GM18870 (cell line): Measurements from ENCODE around the gene CMTM2.
A peak's percentile ranks its signal among the peaks of the same experiment; 100 is the strongest.
"Not testable (repeated sequence)": the region's sequence is repeated elsewhere in the genome, so short reads cannot be mapped to it uniquely, and the experiment has no call there.

Source experiments
- ATAC-seq: cut with Tn5 transposase; IDR thresholded peaks from one replicate; pipeline ENCODE4 v1.9.1; 2021; ENCODE audit warnings: moderate library complexity; ENCODE audit not compliant: unreplicated experiment

CMTM2 gene

DNA sequence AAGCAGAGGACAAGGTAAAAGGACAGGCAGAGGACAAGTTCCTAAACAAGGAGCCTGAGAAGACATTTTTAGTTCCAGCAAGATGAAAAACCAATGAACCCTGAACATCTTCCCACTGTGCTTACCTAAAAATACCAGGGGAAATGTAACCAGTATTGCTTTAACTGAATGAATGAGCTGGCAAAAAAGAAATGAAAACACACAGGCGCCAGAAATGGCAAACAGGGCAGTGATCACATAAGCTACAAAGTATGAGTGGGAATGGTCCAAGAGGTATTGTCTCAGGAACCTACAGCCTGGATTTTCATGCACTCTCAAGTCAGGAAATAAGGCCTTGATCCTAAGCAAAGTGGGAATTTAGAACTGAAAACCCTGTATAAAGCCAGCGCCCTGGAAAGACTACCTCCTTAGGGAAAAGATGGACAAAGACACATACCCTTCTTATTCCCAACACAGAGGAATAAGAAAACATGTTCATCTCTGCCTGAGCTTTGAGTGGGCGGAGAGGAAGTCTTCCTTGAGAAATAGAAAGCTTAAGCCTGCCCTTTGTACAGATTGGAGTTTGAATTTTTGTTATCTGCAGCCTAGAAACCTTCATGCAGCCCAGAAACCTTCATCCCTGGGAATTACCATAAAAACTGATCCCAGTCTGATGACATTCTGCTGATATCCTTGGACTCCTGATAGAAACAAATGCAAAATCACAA lies 2.1 kb downstream of the CMTM2 start:
- no peak for ATAC-seq

DNA sequence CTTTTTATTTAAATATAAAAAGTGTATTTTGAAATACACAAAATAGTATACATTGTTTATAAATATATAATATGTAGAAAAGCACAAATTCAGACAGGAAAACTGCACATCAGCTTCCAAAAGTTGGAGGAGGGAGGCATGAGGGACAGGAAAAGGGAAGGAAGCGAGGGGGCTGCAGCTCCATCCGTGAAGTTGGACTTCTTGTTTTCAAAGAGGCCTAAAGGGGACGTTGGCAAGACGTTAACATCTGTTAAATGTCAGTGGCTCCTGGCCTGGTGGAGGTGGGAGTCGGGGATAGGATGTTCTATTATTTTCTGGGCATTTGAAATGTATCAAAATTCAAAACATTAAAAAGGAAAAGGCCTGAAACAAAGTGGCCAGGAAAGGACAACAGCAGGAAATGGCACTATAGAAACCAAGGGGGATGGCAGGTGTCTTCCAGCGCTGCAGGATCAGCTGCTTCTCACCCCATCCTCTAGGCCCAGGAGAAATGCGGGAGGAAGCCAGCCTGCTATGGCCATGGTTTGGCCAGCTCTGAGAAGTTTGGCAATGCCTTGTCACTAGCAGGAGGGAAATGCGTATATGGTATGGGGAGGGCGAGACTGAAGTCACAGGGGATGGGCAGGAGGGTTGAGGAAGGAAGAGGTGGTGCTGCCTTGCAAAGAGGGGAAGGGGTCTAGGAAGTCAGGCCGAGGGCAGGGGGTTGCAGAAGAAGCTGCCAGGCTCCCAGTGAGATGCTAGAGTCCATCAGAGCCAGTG lies 6.4 kb downstream of the CMTM2 start:
- no peak for ATAC-seq

DNA sequence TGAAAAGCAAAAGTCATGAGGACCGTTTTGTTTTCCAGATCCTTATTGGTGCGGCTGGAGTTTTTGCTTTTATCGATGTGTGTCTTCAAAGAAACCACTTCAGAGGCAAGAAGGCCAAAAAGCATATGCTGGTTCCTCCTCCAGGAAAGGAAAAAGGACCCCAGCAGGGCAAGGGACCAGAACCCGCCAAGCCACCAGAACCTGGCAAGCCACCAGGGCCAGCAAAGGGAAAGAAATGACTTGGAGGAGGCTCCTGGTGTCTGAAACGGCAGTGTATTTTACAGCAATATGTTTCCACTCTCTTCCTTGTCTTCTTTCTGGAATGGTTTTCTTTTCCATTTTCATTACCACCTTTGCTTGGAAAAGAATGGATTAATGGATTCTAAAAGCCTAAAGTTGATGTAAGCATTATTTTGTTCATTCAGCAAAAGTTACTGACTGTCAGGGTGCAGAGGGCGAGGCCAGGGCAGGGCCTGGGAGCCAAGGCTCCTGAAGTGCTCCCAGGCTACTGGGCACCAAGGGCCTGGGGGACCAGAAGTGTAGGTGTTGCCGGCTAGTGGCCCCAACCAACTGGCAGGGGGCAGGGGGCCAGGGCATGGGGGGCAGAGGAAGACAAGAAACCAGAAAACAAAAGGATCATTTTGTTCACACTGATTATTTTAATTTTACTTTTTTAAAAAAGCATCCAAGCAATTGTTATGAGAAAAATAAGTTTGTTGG lies 8.8 kb downstream of the CMTM2 start:
- no peak for ATAC-seq

DNA sequence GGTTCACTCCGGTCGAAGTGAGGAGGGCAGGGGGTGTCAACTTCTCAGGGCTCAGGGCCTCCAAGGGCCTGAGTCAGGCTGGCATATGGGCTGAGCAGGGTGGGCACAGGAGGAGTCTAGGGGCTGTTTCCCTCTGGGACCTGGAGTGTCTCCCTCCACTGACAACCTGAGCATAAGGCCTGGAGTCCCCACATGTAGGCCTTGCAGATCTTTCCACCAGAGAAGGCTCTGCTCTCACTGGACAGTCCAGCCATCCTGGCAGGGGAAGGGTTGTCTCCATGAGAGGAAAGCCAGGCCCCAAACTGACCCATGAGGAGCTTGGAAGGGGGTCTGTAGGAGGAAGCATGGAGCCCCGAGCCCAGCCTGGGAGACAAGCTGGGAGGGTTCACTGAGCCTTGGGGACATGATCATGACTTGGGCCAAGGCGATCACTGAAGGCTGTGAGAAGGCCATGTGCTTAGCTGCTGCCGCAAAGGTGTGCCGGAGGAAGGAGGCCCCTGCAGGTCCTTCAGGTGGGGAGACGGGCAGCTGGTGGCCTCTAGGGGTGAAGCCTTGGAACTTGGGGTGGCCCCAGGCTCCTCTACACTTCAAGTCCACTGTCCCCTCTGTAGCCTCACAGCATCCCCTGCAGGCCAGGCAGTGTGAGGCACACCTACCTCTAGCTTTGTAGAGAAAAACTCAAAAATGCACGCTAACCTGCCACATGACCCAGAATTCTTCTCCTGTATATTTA lies 9.9 kb downstream of the CMTM2 start:
- no peak for ATAC-seq

DNA sequence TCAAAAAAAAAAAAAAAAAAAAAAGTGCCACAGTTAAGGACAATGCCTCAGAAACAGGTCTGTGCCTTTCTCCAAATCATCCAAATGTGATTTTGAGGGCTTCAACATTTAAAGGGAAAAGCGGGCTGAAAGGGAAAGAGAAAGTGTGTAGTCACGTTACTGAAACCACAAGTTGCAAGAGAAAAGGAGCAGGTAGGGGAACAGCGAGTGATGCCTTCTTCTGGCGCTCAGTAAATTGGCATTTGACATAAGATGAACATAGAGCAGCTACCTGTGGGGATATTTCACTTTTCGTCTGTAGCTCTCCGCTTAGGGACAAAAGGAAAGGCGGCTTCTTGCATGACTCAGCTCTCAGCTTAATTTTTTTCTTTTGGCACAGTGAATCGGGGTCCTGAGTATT lies 11.1 kb downstream of the CMTM2 start:
- ATAC-seq, result peak; percentile 45

DNA sequence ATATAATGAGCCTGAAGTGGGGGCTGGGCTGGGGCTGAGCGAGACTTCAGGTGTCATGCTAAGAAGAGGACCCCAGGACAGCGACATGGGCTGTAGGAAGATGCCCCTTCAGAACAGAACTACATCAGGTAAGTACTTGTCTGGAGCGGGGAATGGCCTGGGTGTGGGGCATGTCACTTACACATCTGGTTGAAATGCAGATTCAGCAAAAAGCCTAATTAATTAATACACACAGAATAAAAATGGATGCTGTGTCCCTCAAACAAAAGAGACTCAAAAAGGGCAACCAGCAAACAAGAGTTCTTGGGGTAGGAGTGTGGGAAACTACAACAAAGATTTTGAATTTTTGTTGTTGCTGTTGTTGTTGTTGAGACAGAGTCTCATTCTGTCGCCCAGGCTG lies 11.8 kb downstream of the CMTM2 start:
- ATAC-seq, result no peak

DNA sequence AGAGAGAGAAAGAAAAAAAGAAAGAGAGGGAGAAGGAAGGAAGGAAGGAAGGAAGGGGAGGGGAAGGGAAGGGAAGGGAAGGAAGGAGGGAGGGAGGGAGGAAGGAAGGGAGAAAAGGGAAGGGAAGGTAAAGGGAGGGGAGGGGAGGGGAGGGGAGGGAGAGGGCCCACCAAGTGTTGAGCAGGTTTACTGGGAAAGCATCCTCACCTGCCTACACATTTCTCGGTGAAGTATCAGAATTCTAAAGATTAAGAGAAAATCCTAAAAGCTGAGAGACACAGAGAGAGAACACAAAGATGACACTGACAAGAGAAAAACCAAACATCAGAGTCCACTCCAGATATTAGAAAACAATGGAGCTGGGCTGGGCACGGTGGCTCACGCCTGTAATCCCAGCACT lies 13.0 kb downstream of the CMTM2 start:
- no peak for ATAC-seq

DNA sequence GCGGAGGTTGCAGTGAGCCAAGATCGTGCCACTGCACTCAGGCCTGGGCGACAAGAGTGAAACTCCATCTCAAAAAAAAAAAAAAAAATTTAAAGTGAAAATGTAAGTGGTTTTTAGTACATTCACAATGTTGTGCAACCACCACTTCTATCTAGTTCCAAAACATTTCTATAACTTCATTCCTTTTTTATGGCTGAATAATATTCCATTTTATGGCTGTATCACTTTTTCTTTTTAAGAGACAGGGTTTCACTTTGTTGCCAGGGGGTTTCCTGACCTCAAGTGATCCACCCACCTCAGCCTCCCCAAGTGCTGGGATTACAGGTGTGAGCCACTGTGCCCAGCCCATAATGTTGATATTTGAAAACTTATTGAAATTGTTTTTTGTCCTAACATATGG lies 13.6 kb downstream of the CMTM2 start:
- no peak for ATAC-seq

DNA sequence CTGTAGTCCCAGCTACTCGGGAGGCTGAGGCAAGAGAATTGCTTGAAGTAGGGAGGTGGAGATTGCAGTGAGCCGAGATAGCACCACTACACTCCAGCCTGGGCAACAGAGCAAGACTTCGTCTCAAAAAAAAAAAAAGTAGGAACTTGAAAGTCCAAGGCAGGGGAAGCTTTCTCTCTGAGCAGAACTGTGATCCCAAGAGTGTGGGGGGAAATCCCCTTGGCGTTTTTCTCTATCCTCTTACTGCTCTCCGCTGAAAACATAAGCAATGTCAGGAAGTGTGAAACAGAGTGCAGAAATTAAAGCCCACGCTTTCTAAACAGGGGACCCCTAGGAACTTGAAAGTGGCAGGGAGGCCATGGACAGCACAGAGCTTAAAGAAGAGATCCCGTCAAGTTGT lies 15.5 kb downstream of the CMTM2 start:
- no peak for ATAC-seq

DNA sequence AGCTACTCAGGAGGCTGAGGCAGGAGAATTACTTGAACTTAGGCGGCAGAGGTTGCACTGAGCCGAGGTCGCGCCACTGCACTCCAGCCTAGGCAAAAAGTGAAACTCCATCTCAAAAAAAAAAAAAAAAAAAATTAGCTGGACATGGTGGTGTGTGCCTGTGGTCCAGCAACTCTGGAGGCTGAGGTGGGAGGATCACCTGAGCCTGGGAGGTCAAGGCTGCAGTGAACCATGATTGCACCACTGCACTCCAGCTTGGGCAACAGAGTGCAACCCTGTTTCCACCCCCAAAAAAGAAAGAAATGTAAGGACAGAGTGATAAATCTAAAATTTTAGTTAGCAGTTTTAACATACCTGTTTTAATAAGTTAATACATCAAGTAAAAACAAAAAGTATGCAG lies 17.3 kb downstream of the CMTM2 start:
- not testable (repeated sequence) for ATAC-seq

DNA sequence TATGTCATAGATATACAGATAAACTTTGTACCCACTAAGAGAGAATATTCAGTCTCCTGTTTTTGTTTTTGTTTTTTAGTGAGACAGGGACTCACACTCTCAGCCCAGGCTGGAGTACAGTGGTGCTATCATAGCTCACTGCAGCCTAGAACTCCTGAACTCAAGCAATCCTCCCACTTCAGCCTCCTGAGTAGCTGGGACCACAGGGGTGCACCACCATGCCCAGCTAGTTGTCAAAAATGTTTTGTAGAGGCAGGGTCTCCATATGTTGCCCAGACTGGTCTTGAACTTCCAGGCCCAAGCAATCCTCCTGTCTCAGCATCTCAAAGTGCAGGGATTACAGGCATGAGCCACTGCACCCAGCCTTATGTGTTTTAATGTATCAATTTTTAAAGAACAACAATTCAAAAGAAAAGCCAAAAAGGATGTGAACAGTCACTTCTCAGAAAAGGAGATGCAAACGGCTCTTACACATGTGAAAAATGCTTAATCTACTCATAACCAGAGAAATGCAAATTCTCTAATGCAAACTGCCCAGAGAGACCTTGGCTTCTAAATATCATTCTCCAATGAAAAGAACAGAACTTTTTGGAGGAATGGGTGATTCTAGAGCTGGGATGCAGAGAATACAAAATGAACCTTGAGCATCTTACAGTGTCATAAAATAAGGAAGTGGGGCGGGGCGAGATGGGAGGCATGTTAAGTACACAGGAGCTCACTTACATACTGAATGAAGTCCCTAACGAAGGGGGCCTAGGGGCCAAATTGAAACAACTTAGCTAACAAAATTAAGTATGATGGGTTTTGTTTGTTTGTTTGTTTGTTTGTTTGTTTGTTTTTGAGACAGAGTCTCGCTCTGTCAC lies 18.0 kb downstream of the CMTM2 start:
- ATAC-seq, result no peak

DNA sequence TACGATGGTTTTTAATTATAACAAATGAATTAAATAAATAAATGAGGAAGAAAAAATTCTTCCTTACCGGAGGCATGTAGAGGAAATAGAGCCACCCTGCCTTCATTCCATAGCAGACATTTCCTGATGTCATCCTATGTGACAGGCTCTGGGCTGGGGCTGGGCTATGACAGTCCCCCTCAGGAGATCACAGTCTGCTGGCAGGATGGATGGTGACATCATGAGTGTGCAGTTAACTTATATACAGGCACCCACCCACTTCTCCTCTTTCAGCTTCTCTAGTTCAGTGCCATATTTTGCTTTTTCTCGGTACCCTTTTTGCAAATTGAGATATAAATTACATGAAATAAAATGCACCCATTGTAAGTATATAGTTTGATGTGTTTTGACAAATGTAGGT lies 18.8 kb downstream of the CMTM2 start:
- no peak for ATAC-seq

DNA sequence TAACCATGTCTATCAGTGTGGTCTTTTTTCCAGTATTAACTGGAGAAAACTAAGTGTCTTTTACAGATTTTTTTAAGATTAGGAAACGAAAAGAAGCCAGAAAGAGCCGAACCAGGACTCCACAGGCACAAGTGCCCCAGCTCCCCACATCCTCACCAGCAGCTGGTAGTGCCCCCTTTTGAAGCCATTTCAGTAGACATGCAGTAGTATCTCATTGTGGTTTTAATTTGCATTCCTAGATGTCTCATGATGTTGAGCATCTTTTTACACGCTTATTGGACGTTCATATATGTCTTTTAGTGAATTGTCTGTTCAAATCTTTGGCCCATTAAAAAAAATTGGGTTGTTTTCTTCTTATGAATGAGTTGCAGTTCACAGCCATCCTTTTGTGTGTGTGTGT lies 20.5 kb downstream of the CMTM2 start:
- ATAC-seq, result no peak

DNA sequence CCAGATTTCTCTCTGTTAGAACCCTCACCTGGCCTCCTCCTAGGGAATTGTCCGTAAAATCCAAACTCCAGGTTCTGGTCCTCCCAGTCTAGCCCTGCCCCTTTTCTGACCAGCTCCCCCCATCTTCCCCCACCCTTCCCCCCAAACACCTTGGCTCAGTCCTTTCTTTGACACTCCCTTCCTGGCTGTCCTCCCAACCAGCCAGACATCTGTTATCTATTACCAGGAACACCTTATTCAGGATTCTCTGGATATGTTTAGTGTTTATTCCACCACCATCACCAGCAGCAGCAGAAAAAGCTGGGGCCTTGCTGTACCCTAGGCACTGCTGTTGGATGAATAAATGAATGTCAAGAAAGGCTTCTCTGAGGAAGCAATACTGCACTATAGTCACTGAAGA lies 21.2 kb downstream of the CMTM2 start:
- no peak for ATAC-seq

DNA sequence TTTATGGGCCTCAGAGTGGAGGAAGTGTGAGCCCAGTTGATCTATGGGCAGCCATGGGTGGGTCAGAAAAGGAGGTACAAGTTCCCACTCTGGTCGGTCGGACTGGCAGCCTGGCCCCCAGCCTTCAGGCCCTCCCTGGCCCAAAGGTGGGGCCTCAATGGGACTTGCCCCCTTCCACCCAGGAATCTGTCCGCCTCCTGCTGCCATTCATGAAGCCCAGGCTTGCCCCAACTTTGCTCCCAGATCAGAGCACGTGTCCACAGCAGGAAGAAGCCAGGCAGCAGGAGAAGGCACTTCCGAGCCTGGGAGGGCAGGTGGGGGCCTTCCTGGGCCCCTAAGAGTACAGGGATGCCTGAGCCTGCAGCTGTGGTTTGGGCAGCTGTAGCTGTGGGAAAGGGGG lies 22.2 kb downstream of the CMTM2 start:
- no peak for ATAC-seq

DNA sequence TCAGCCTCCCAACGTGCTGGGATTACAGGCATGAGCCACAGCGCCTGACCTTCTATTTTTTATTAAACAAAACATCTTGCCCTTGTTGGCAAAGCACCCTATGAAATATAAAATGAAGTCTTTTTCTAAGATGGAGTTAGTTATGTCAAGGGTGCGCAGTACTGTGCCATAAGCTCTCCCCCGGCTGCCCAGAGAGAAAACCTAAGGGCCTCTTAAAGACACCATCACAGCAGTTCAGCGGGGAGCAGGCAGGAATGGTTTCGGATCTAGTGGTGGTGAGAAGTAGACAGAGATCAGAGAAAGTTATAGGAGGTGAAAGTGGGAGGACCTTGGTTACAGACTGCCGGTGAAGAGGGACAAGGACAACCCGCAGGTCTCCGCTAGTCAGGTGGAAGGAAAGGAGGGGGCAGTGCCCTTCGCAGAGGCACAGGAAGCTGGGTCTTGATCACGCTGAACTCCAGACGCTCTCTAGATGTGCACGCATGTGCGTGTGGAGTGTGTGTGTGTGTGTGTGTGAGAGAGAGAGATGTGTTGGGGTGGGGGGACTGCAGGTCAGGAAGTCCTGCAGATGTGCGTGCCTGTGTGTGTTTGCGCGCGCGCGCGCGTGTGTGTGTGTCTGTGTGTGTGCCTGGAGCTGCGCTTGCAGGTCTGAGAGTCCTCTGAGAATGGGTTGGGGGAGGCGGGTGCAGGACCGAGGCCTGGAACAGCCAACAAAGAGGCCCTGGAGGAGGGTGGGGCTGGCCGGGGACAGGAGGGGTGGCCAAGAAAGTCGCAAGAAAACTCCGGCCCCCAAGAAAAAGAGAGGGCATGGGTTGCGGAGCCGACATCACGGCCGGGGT lies 24.5 kb downstream of the CMTM2 start:
- no peak for ATAC-seq

DNA sequence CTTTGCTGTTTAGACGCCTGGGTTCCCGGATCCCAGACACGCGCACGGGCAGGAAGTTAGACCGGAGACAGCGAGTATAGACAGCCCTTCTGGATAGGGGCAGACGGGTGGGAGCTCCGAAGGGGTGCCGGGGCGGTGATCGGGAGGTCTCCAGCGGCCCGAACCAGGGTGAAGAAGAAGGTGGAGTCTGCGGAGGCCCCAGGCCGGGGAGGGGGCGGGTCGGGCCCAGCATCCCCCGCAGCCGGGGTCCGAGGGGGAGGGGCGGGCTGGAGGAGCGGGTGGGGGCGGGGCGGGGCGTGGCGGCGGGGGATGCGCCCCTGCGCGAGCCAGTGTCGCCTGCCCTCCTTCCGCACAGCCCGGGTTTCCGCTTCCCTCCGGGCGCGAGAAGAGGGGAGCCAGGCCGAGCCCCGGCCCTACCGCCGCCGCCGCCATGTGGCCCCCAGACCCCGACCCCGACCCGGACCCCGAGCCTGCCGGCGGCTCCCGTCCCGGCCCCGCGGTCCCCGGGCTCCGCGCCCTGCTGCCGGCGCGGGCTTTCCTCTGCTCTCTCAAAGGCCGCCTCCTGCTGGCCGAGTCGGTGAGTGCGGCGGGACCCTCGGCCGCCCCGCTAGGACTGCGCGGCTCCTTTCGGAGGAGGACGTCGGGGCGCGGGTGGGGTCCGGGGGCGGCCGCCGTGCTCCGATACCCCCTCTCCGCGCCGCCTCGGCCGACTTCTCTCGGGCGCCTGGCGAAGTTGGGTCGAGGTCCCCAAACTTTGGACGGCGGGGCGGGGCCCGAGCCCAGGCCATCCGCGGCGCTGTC lies 25.3 kb downstream of the CMTM2 start, which contains the start of gene CMTM3:
TSS of gene CMTM3 (plus strand) at position 329 of the 801 bp plus-strand sequence. CDS start at position 431, 102 bp downstream.
- ATAC-seq, result no peak

DNA sequence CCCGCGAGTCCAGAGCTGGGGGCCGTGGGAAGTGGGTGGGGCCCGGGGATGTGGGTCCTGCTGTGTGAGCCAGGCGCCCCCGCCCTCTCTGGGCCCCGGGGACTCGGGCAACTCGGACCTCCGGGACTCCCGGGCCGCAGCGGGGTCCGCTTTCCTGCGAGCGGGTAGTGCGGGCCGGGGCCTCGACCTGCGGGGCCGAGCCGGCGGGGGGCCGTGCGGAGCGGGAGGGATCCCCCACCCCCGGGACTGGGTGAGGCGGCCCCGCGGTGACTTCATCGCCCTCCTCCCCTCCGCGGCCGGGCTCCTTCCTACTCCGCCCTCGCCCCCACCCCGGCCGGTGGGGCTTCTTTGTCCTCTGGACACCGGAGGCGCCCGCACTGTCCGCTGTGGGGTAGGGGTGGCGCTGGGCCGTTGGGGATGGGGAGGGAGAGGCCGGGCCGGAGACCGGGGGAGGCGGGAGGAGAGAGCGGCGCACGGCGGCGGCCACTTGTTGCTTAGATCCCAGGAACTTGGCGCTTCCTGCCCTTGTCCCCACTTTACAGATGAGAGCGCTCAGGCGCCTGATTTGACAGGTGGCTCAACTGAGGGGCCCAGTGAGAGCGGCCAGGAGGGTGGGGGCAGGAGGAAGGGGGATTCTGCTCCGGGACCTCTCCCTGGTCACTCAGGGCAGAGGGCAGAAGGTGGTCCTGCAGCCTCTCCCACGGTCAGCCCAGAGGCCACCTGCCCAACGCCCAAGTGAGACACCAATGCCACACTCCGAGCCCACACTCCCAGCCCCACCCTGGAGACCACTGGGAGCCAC lies 26.1 kb downstream of the CMTM2 start:
- no peak for ATAC-seq
